Activated CD4-positive, alpha-beta T cell treated with anti-CD3 and anti-CD28 coated beads for 4 hours (primary cell): Measurements from ENCODE around the gene PLEKHG1.

Experiments used
- DNase-seq, 2 donors: peaks; one replicate each; pipeline ENCODE4 v3.0.0-alpha.2; 2020

The PLEKHG1 gene

GRCh38 chr6:150599199-150600009, at the start of gene PLEKHG1:
Gene PLEKHG1 (plus strand): TSS chr6:150599885. CDS start chr6:150733682, 133,797 bp downstream.
- DNase-seq: peak; percentile 28 to 45

- DNase-seq: no peak
Measured at GRCh38 chr6:150550244-150550643, 49.4 kb upstream of the PLEKHG1 start.

- DNase-seq: no peak
Measured at GRCh38 chr6:150557043-150557599, 42.6 kb upstream of the PLEKHG1 start.

- DNase-seq: no peak
Measured at GRCh38 chr6:150560004-150560883, 39.4 kb upstream of the PLEKHG1 start.

DNA sequence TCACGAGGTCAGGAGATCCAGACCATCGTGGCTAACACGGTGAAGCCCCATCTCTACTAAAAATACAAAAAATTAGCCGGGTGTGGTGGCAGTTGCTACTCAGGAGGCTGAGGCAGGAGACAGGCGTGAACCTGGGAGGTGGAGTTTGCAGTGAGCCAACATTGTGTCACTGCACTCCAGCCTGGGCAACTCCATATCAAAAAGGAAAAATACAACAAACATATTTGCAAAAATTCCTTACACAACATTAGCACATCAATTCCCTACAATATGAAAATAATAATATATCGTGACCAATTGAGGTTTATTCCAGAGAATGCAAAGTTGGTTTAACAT, 38.8 kb upstream of the PLEKHG1 start:
- DNase-seq: no peak

DNA sequence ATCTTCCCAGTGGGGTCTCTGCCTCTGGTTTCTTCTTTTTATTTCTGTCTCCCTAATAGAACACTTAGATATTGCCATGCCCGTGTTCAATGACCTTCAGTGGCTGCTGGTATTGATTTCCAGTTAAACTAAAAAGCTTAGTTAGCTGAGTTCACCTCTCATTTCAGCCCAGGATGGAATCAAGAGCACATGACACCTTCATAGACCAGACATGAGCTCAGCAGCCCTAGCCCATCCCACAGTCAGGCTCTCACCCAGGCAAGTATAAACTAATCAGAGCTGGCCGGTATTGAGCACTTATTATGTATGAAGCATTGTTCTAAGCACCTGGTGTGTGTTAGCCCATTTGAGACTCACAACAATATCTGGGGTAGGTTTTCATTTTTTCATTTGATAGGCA, 33.7 kb upstream of the PLEKHG1 start:
- no peak for DNase-seq

- DNase-seq: no peak
Measured at GRCh38 chr6:150566486-150566885, 33.2 kb upstream of the PLEKHG1 start.

DNA sequence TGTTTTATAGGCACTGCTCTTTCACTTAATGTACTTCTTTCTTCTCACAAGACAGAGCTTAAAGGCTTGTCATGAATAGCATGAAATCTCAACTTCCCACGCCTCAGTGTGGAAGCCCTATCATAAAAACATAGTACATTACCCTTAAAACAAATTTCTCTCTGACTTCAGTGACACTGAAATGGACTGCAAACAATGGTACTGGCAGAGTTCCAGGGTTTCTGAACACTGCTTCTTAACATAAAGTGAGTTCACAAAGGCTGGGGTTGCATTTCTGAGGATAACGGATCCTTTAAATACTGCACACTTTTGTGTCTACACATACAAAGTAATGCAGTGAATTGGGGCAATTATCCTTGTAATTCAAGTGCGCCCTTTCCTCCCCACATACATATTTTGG, 32.3 kb upstream of the PLEKHG1 start:
- no peak for DNase-seq

GRCh38 chr6:150567823-150568383, 31.8 kb upstream of the PLEKHG1 start:
- no peak for DNase-seq

DNA sequence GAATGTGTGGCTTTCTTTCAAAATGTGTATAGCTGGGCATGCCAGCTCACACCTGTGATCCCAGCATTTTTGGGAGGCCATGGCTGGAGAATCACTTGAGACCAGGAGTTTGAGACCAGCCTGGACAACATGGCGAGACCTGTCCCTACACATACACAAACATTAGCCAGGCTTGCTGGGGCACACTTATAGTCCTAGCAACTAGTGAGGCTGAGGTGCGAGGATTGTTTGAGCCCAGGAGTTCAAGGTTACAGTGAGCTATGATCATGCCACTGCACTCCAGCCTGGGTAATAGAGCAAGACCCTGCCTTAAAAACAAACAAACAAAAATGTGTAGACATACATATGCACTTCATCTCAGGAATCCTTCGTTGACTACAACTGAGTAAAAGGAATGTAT, 31.1 kb upstream of the PLEKHG1 start:
- DNase-seq: no peak

GRCh38 chr6:150569161-150569560, 30.5 kb upstream of the PLEKHG1 start:
- DNase-seq: no peak

- DNase-seq: no peak
Measured at GRCh38 chr6:150573041-150573681, 26.5 kb upstream of the PLEKHG1 start.

GRCh38 chr6:150575836-150576235, 23.8 kb upstream of the PLEKHG1 start:
- no peak for DNase-seq

DNA sequence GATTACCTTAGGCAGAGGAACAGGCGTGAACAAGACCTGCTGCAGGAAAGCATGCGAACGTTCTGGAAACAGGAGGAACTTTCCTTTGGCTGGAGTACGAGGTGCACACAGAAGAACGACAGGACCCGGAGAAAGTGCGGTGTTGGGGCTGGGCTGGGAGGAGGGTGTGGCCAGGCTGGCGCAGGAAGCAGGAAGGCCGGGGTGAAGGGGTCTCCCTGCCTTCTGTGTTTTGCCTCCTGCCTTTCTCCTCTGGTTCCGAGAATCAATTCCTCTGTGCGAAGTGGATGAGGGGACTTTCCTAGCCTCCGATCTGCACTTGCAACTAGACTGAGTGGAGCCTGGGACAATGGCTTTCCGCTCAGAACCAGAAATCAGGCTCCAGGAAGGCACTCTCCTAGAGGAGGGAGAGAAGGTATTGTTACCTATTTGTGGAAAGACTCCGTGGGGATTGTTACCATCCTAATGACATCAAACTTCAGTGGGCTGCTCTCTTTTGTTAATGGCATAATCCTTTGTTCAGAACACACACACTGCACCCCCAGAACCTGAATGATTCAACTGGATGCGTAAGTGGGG, 22.9 kb upstream of the PLEKHG1 start:
- no peak for DNase-seq

GRCh38 chr6:150579611-150580010, 20.1 kb upstream of the PLEKHG1 start:
- DNase-seq: no peak

- DNase-seq: no peak
Measured at GRCh38 chr6:150580489-150580888, 19.2 kb upstream of the PLEKHG1 start.

GRCh38 chr6:150584065-150584464, 15.6 kb upstream of the PLEKHG1 start:
- no peak for DNase-seq

GRCh38 chr6:150584596-150584995, 15.1 kb upstream of the PLEKHG1 start:
- DNase-seq: no peak

DNA sequence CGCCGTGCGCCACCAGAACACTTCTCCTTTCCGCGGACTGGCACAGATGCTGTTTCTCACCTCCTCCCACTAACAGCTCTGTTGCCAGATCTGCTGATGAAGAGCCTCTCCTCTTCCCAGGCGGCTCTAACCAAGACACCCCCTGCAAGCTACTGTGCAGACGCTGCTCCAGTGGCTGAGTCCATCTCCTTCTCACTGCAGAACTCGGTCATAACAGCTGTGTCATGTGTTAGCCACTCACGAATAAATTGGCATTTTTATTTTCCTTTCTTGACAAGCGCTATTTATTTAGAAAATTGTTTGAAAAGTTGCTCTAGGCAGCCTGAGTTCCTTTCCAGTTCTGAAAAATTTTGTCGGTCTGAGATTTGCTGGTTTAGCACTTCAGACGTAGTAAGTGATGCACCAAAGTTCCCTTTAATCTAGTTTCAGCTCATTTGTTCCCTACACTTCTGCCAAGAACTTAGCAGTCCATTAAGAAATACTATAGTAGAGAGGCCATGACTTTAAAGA, 12.8 kb upstream of the PLEKHG1 start:
- no peak for DNase-seq

- DNase-seq: no peak
Measured at GRCh38 chr6:150587637-150588036, 12.0 kb upstream of the PLEKHG1 start.

- no peak for DNase-seq
Measured at GRCh38 chr6:150588888-150589499, 10.7 kb upstream of the PLEKHG1 start.

DNA sequence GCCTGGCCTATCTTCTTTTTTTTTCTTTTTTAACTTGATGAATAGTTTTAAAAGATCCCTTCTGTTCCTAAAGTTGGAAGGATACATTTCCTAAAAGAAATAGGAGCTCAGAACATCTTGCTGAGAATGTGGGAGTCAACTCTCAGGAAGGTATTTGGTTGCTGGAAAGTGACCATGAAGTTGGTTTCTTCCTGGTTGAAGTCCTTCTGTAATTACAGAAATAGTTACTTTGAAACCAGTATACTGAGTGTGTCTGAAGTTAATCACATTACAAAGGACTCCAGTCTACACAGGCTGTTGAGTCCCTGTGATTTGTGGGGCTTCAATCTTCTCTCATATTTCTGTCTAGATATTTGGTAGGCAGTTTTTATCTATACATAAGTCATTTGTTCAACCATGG, 9.8 kb upstream of the PLEKHG1 start:
- DNase-seq: no peak
